ENCODE measurements around the gene KRTAP19-5. TPM values are rescaled to one million over a fixed set of nuclear protein-coding genes. Genes with fewer than 3 reads are reported as not detected.

KRTAP19-5 gene
- polyA plus RNA-seq, 1 of the 3 experiments (the other 2 are of a cell fraction): not detected

- Histone ChIP-seq H3K36me3 (replicated peaks in 1 of 2; ENCODE audit: control insufficient read depth in 1 of 2, insufficient read depth in 2 of 2, low read length in 1 of 2) (no peaks in the 10 kb centered on the region), H4K20me1 (ENCODE audit: insufficient read depth) (no peaks in the 10 kb centered on the region), H3F3A (replicated peaks; ENCODE audit: insufficient read depth) (no peaks in the 10 kb centered on the region), H3K27me3 (ENCODE audit: insufficient read depth) (no peaks in the 10 kb centered on the region), H3K4me3 (ENCODE audit: low read depth in 2 of 2, low read length in 1 of 2) (no peak overlapping the region), H2AFZ (ENCODE audit: low read depth) (no peak overlapping the region), H3K9me3 (no peaks in the 10 kb centered on the region), H3K9ac (no peak overlapping the region), H3K9me2 (no peaks in the 10 kb centered on the region), H3K27ac (ENCODE audit: low read depth in 2 of 2, low read length in 1 of 2) (no peak overlapping the region), H3K4me1 (ENCODE audit: control insufficient read depth in 1 of 2, insufficient read depth in 2 of 2, low read depth in 1 of 2, low read length in 1 of 2) (no peaks in the 10 kb centered on the region), H3K4me2 (no peak overlapping the region), H3K79me2 (ENCODE audit: insufficient read depth) (no peaks in the 10 kb centered on the region)
- ChIA-PET POLR2A (no interaction called here), CTCF (no interaction called here)
- no peak for DNase-seq
- WGBS (ENCODE audit: low lambda C conversion rate): 0% methylated on average over 1 of the region's 1 CpG
- no peak for TF ChIP-seq CHD2 (IDR thresholded peaks at IDR 0.05; ENCODE audit: low read length, partially characterized antibody)
- no peak for TF ChIP-seq EZH2phosphoT487 (IDR thresholded peaks at IDR 0.05; ENCODE audit: borderline replicate concordance, low read depth)
- no peak for TF ChIP-seq RFX5 (IDR thresholded peaks at IDR 0.05; ENCODE audit: low read length)
- TF ChIP-seq SMC3 (IDR thresholded peaks at IDR 0.05; ENCODE audit: low read depth, low read length): no peak
- no peak for TF ChIP-seq RCOR1 (IDR thresholded peaks at IDR 0.05; ENCODE audit: low read length)
- TF ChIP-seq SIN3A (IDR thresholded peaks at IDR 0.05; ENCODE audit: borderline replicate concordance, low read depth, low read length): no peak
- TF ChIP-seq NFIC (IDR thresholded peaks at IDR 0.05; ENCODE audit: borderline replicate concordance): no peak
- no peak for TF ChIP-seq FOXM1 (IDR thresholded peaks at IDR 0.05; ENCODE audit: low read depth)
- no peak for TF ChIP-seq ZBTB33 (IDR thresholded peaks at IDR 0.05; ENCODE audit: borderline replicate concordance, low read depth)
- no peak for TF ChIP-seq ELF1 (IDR thresholded peaks at IDR 0.05)
- no peak for TF ChIP-seq USF2 (IDR thresholded peaks at IDR 0.05; ENCODE audit: borderline replicate concordance, low read depth, low read length)
- TF ChIP-seq RAD21 (IDR thresholded peaks at IDR 0.05; ENCODE audit: low read length): no peak
Measured at GRCh38 chr21:30518876-30519275, 16.9 kb upstream of the KRTAP19-5 start.

GRCh38 chr21:30515681-30516080, 13.7 kb upstream of the KRTAP19-5 start:
- POLR2A ChIA-PET: no interaction called here
- CTCF ChIA-PET: no interaction called here

More at GRCh38 chr21:30515681-30516080, 13.7 kb upstream of the KRTAP19-5 start:
- WGBS (ENCODE audit: low lambda C conversion rate): 7% methylated on average over 1 of the region's 1 CpG
- Histone ChIP-seq H3K9ac (no peak overlapping the region), H3K27me3 (ENCODE audit: insufficient read depth) (no peaks in the 10 kb centered on the region; the same call in 1 of the 2 replicates), H3F3A (replicated peaks; ENCODE audit: insufficient read depth) (no peaks in the 10 kb centered on the region), H3K4me3 (ENCODE audit: low read depth in 2 of 2, low read length in 1 of 2) (no peak overlapping the region), H3K79me2 (ENCODE audit: insufficient read depth) (no peaks in the 10 kb centered on the region), H3K4me1 (ENCODE audit: control insufficient read depth in 1 of 2, insufficient read depth in 2 of 2, low read depth in 1 of 2, low read length in 1 of 2) (no peaks in the 10 kb centered on the region), H3K9me3 (no peaks in the 10 kb centered on the region), H4K20me1 (ENCODE audit: insufficient read depth) (no peaks in the 10 kb centered on the region), H3K27ac (ENCODE audit: low read depth in 2 of 2, low read length in 1 of 2) (no peak overlapping the region), H3K4me2 (no peak overlapping the region), H2AFZ (ENCODE audit: low read depth) (no peak overlapping the region), H3K9me2 (no peaks in the 10 kb centered on the region), H3K36me3 (replicated peaks in 1 of 2; ENCODE audit: control insufficient read depth in 1 of 2, insufficient read depth in 2 of 2, low read length in 1 of 2) (no peaks in the 10 kb centered on the region)
- DNase-seq: no peak
- TF ChIP-seq RCOR1 (IDR thresholded peaks at IDR 0.05; ENCODE audit: low read length): no peak
- no peak for TF ChIP-seq FOXJ3 (CRISPR knock-in tag; IDR thresholded peaks at IDR 0.05)
- TF ChIP-seq SMC3 (IDR thresholded peaks at IDR 0.05; ENCODE audit: low read depth, low read length): no peak
- TF ChIP-seq JUND (IDR thresholded peaks at IDR 0.05): no peak
- no peak for TF ChIP-seq TCF12 (IDR thresholded peaks at IDR 0.05)
- TF ChIP-seq TAF1 (IDR thresholded peaks at IDR 0.05; ENCODE audit: borderline replicate concordance, low read depth, low read length): no peak
- no peak for TF ChIP-seq MXI1 (IDR thresholded peaks at IDR 0.05; ENCODE audit: low read depth, low read length)
- no peak for TF ChIP-seq RFX5 (IDR thresholded peaks at IDR 0.05; ENCODE audit: low read length)
- TF ChIP-seq CTCF (IDR thresholded peaks at IDR 0.05): no peak
- no peak for TF ChIP-seq TEAD4 (IDR thresholded peaks at IDR 0.05; ENCODE audit: borderline replicate concordance, insufficient read depth)
- TF ChIP-seq EP300 (IDR thresholded peaks at IDR 0.05; ENCODE audit: borderline replicate concordance in 1 of 2, low read depth in 1 of 2, low read length in 1 of 2): no peak
